Measurements from ENCODE around the gene ADORA1. TPM values are rescaled to one million over a fixed set of nuclear protein-coding genes. Genes with fewer than 3 reads are reported as not detected.

Gene ADORA1
- total RNA-seq, 3 donors from 2014 or later, result 0.10 TPM; not detected in 2

DNA sequence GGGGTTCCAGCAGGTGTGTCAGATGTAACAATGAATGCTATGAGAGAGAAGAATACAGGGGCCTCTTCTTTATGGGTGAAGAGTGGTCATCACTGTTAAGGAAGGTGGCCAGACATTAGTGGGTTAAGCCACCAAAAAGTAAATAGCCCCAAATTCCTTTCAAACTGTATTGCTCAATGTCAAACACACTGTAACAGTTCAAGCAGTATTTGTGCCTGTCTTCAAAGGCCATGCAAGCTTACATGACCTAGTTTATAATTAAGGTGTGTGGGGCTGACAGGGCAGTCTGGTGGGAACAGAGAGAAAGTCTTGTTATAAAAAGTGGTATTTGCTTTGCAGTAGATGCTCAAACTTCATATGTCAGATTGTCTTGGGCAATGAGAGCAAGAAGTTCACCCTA, 83.5 kb downstream of the ADORA1 start:
- no peak for ATAC-seq
- H3K4me3 Mint-ChIP-seq, result no peak overlapping the region
- H3K36me3 Mint-ChIP-seq (ENCODE audit: insufficient read depth), result no peaks in the 10 kb centered on the region
- peaks cover 4% of the 10 kb centered on the region for H3K27me3 Mint-ChIP-seq (ENCODE audit: low read depth)
- H3K4me1 Mint-ChIP-seq (ENCODE audit: low read depth), result no peaks in the 10 kb centered on the region
- no peaks in the 10 kb centered on the region for H3K9me3 Mint-ChIP-seq
- no peak for DNase-seq

DNA sequence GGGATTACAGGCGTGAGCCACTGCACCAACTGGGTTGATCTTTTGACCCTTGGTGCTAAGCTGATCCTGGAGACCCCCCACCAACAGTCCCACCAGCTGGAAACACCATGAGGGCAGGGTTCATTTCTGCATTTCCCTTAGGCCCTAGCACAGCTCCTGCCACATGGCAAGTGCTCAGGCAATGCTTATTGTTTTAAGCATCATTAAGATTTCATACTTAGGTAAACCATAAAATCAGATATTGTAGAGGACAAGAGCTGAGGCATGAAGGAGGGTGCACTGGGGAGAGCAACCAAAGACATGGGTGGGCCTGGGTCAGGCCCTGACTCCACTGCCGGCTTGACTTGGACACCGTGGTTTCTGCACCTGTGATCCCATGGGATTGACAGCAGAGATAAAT, 84.3 kb downstream of the ADORA1 start:
- Mint-ChIP-seq H3K9me3 (no peaks in the 10 kb centered on the region), H3K4me1 (ENCODE audit: low read depth) (no peaks in the 10 kb centered on the region), H3K4me3 (no peak overlapping the region), H3K27me3 (ENCODE audit: low read depth) (peaks cover 9% of the 10 kb centered on the region), H3K36me3 (ENCODE audit: insufficient read depth) (no peaks in the 10 kb centered on the region)
- DNase-seq (no peak), ATAC-seq (no peak)

DNA sequence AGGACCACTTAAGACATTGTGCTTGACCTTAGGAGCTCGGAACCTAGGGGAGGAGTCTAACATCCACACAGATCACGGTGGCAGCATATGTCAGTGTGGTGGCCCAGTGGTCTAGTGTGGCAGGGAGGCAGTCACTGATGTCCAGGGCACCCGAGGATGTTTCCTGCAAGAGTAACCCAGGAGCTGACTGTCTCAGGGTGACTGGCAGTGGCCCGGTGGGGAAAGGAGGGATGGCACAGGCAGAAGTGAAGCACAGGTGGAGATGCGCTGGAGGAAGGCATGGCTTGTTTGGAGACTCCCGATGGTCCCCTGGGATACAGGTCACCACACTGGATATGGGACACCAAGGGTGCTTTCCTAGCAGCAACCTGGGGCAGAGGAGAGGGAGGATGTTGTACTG, 85.6 kb downstream of the ADORA1 start:
- H3K36me3 Mint-ChIP-seq (ENCODE audit: insufficient read depth), result no peaks in the 10 kb centered on the region
- no peaks in the 10 kb centered on the region for H3K9me3 Mint-ChIP-seq
- ATAC-seq (no peak), DNase-seq (no peak)
- no peak overlapping the region for H3K4me3 Mint-ChIP-seq
- no peaks in the 10 kb centered on the region for H3K4me1 Mint-ChIP-seq (ENCODE audit: low read depth)
- H3K27me3 Mint-ChIP-seq (ENCODE audit: low read depth), result peaks cover 8% of the 10 kb centered on the region

DNA sequence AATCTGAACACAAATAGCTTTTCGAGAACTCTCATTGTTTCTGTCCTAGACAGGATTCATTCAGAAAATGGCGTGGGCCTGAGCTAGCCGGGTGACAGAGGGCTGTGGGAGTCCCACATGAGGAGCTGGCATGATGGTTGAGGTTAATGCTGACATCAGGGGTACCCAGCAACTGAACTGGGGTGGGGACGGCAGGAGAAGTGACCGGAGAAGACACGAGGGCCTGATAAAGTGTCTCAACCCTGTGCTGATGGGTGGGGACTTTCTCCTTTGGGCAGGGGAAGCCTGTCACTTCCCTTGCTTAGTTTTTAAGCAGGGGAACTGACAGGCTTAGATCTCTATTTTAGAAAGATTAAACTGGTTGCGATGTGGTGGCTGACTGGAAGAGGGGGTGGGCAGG, 87.3 kb downstream of the ADORA1 start:
- no peaks in the 10 kb centered on the region for H3K9me3 Mint-ChIP-seq
- ATAC-seq, result no peak
- no peaks in the 10 kb centered on the region for H3K36me3 Mint-ChIP-seq (ENCODE audit: insufficient read depth)
- H3K4me3 Mint-ChIP-seq, result no peak overlapping the region
- DNase-seq, result no peak
- H3K27me3 Mint-ChIP-seq (ENCODE audit: low read depth), result peaks cover 13% of the 10 kb centered on the region
- H3K4me1 Mint-ChIP-seq (ENCODE audit: low read depth), result no peaks in the 10 kb centered on the region

DNA sequence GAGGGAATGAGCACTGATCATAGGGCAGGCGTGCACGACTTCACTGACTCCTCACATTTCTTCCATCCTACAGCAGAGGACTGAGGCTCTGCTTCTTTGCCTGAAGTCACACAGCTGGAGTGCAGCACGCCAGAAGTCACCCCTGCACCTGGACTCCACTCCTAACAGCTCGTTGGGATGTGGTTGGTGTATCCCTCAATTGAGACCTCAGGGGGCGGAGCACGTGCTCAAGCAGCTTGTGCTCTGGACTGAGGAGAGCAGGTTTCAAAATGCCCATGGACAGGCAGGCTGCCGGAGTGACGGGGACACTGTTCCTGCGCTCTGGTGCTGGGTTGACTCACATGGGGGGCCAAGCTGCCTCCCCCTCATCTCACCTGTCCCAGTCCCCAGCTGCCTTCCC, 88.0 kb downstream of the ADORA1 start:
- DNase-seq (no peak), ATAC-seq (no peak)
- no peak overlapping the region for H3K4me3 Mint-ChIP-seq
- H3K4me1 Mint-ChIP-seq (ENCODE audit: low read depth), result no peaks in the 10 kb centered on the region
- H3K9me3 Mint-ChIP-seq, result no peaks in the 10 kb centered on the region
- H3K27me3 Mint-ChIP-seq (ENCODE audit: low read depth), result peaks cover 13% of the 10 kb centered on the region
- no peaks in the 10 kb centered on the region for H3K36me3 Mint-ChIP-seq (ENCODE audit: insufficient read depth)

DNA sequence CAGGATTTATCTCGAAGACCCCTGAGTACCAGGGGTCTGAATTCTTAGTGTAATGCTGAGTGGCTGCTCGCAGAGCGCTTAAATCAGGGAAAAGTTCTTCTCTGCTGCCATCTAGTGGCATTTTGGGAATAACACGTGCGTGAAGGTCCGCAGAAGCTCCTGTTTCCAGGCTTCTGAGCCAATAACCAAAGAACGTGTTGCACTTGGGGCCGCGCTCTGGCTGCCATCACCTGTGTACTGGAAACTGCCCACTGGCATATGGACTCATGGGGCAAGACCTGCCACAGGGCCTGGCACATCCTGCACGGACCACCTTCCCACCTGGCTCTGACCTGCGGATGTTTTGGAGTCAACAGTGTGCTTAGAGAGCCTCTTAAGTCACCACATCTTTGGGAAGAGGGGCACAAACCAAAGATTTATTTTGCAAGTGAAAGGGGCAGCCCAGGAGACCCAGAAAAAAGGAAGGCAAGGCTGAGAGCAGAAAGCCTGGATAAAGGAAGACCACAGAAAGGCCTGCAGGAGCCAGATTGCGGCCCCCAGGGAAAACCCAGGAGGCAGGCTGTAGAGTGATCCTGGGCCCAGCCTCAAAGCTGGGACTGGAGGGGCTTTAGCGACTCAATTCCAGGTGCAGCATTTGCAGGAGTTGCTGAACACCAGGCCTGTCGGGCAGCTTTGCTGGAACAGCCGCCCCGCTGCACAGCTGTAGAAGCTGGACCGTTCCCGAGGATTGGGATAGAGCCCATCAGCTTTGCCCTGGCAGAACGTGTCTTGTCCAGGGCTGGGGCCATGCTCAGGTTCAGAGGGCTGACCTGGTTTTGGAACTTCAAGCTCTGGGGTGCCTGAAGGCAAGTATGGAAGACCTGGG, 89.0 kb downstream of the ADORA1 start:
- no peak overlapping the region for H3K4me3 Mint-ChIP-seq
- no peaks in the 10 kb centered on the region for H3K9me3 Mint-ChIP-seq
- DNase-seq (peak; percentile 41), ATAC-seq (peak; percentile 72 to 73)
- H3K36me3 Mint-ChIP-seq (ENCODE audit: insufficient read depth), result no peaks in the 10 kb centered on the region
- peaks cover 13% of the 10 kb centered on the region for H3K27me3 Mint-ChIP-seq (ENCODE audit: low read depth)
- H3K4me1 Mint-ChIP-seq (ENCODE audit: low read depth), result no peaks in the 10 kb centered on the region

Other genes with a start within 250 kb of the ADORA1 start
- gene RABIF, start 238.6 kb upstream of the ADORA1 start, total RNA-seq, result 10 to 100 TPM in 2 of 3 donors, 1 to 10 TPM in 1; 9.7 to 10.3 (median 10.2) TPM
- 10 to 100 TPM; 31.1 to 32.5 (median 32.3) TPM for gene KLHL12, start 200.5 kb upstream of the ADORA1 start, total RNA-seq
- 10 to 100 TPM; 85.7 to 94.1 (median 90.7) TPM for gene ADIPOR1, start 169.4 kb upstream of the ADORA1 start, total RNA-seq
- 10 to 100 TPM; 28.9 to 36.4 (median 32.5) TPM for gene CYB5R1, start 160.5 kb upstream of the ADORA1 start, total RNA-seq
- gene TMEM183A, start 120.4 kb upstream of the ADORA1 start, total RNA-seq, result 10 to 100 TPM; 82.3 to 85.8 (median 85.6) TPM
- gene PPFIA4, start 101.2 kb upstream of the ADORA1 start, total RNA-seq, result 1 to 10 TPM in 1 of 3 donors, under 1 TPM in 2; 0.37 to 1.2 (median 0.82) TPM
- gene MYOG, start 41.7 kb upstream of the ADORA1 start, total RNA-seq, result not detected
- not detected for gene MYBPH, start 48.1 kb downstream of the ADORA1 start, total RNA-seq
- not detected for gene CHI3L1, start 59.0 kb downstream of the ADORA1 start, total RNA-seq
- under 1 TPM in 2 of 3 donors, not detected in 1; 0.05 to 0.23 TPM for gene CHIT1, start 101.9 kb downstream of the ADORA1 start, total RNA-seq
- 100 to 1,000 TPM in 1 of 3 donors, 10 to 100 TPM in 2; 73.0 to 101 (median 80.5) TPM for gene BTG2, start 177.8 kb downstream of the ADORA1 start, total RNA-seq
- gene FMOD, start 223.4 kb downstream of the ADORA1 start, total RNA-seq, result 1 to 10 TPM in 1 of 3 donors, under 1 TPM in 2; 0.19 to 1.1 (median 0.26) TPM